ENCODE results near the gene TIAM2.
A peak's percentile ranks its signal among the peaks of the same experiment; 100 is the strongest.

The TIAM2 gene

DNA sequence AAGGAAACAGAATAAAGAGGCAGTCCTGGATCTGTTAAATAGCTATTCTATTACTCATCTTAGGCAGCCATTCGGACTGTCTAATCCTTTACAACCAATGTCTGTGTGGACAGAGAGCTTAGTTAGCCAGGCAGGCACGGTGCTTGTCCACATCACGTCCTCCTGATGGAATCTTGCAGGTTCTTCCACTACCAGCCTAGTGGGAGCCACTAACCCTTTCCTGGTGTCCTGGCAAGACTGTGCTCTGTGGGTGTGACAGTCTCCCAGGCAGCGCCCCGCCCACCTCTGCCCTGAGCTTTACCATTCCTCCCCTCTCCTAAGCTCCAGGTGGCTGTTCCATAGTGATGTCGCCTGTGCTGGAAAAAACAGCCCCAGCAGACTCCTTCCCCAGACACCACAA, 190.4 kb downstream of the TIAM2 start:
- Histone ChIP-seq H2AFZ (ENCODE audit: low read length) (no peak overlapping the region), H3K4me1 (ENCODE audit: insufficient read depth, low read length, severe bottlenecking) (peaks cover 64% of the 10 kb centered on the region)

DNA sequence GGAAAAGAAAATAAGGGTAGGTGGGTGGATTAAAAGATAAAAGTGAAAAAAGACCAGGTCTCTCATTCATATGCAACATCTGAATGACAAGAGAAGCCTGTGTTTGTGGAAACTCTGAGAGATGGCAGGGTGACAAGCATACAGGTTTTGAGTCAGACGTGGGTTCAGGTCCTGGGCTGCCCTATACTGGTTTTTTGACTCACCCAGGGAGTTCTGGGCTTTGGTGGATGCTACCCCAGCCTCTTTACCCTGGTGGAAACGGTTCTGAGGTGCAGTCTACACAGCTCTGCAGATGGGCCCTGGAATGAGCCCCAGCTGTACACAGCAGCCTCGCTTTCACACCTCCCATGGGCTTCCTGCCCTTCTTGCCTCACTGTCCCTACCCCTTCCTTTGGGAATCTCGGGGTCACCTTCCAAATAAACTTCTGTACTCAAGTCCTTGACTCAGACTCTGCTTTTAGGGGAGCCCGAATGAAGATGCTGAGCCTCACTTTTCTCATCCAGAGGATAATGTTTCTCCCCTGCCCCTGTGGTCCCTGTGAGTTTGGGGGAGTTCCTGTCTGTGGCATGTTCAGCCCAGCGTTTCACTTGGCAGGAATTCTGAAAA, 191.0 kb downstream of the TIAM2 start:
- H2AFZ ChIP-seq (ENCODE audit: low read length): no peak overlapping the region
- TF ChIP-seq, protein P1, sequence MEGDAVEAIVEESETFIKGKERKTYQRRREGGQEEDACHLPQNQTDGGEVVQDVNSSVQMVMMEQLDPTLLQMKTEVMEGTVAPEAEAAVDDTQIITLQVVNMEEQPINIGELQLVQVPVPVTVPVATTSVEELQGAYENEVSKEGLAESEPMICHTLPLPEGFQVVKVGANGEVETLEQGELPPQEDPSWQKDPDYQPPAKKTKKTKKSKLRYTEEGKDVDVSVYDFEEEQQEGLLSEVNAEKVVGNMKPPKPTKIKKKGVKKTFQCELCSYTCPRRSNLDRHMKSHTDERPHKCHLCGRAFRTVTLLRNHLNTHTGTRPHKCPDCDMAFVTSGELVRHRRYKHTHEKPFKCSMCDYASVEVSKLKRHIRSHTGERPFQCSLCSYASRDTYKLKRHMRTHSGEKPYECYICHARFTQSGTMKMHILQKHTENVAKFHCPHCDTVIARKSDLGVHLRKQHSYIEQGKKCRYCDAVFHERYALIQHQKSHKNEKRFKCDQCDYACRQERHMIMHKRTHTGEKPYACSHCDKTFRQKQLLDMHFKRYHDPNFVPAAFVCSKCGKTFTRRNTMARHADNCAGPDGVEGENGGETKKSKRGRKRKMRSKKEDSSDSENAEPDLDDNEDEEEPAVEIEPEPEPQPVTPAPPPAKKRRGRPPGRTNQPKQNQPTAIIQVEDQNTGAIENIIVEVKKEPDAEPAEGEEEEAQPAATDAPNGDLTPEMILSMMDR (IDR thresholded peaks at IDR 0.05; ENCODE audit: low read length): no peak
- TF ChIP-seq EZH2 (IDR thresholded peaks at IDR 0.05; ENCODE audit: borderline replicate concordance, low read length): no peak
- no peaks in the 10 kb centered on the region for H3K27me3 ChIP-seq (ENCODE audit: insufficient read depth, low read length)
- no peak overlapping the region; the same call in 1 of the 2 replicates for H3K4me2 ChIP-seq (ENCODE audit: low read length)
- H3K4me3 ChIP-seq (ENCODE audit: low read depth, low read length, poor library complexity, severe bottlenecking): no peak overlapping the region
- no peaks in the 10 kb centered on the region for H3K36me3 ChIP-seq (ENCODE audit: insufficient read depth, low read length)
- H3K4me1 ChIP-seq (ENCODE audit: insufficient read depth, low read length, severe bottlenecking): peaks cover 58% of the 10 kb centered on the region
- H3K9me2 ChIP-seq (ENCODE audit: low read depth, low read length): no peaks in the 10 kb centered on the region
- H3K79me2 ChIP-seq (ENCODE audit: insufficient read depth, low read length): no peaks in the 10 kb centered on the region
- no peaks in the 10 kb centered on the region for H3F3A ChIP-seq (ENCODE audit: insufficient read depth, low read length)
- no peaks in the 10 kb centered on the region for H3K9me3 ChIP-seq (ENCODE audit: low read length)
- H4K20me1 ChIP-seq (ENCODE audit: insufficient read depth, low read length): no peaks in the 10 kb centered on the region
- H3K27ac ChIP-seq (ENCODE audit: low read depth, low read length, poor library complexity, severe bottlenecking): peak overlapping the region; percentile 31
- H3K9ac ChIP-seq (ENCODE audit: low read length): no peak overlapping the region; the same call in 1 of the 2 replicates

More for the DNA sequence above, 190.4 kb downstream of the TIAM2 start:
- H3K9me3 ChIP-seq (ENCODE audit: low read length): no peaks in the 10 kb centered on the region
- no peak overlapping the region for H3K4me3 ChIP-seq (ENCODE audit: low read depth, low read length, poor library complexity, severe bottlenecking)
- TF ChIP-seq EZH2 (IDR thresholded peaks at IDR 0.05; ENCODE audit: borderline replicate concordance, low read length): no peak
- TF ChIP-seq, protein P1 (IDR thresholded peaks at IDR 0.05; ENCODE audit: low read length): no peak
- H3K9me2 ChIP-seq (ENCODE audit: low read depth, low read length): no peaks in the 10 kb centered on the region
- no peaks in the 10 kb centered on the region for H3K79me2 ChIP-seq (ENCODE audit: insufficient read depth, low read length)
- no peaks in the 10 kb centered on the region for H3K27me3 ChIP-seq (ENCODE audit: insufficient read depth, low read length)
- no peak overlapping the region for H3K9ac ChIP-seq (ENCODE audit: low read length)
- H3F3A ChIP-seq (ENCODE audit: insufficient read depth, low read length): no peaks in the 10 kb centered on the region
- no peaks in the 10 kb centered on the region for H4K20me1 ChIP-seq (ENCODE audit: insufficient read depth, low read length)
- H3K27ac ChIP-seq (ENCODE audit: low read depth, low read length, poor library complexity, severe bottlenecking): peak overlapping the region; percentile 31
- H3K4me2 ChIP-seq (ENCODE audit: low read length): no peak overlapping the region; the same call in 1 of the 2 replicates
- no peaks in the 10 kb centered on the region for H3K36me3 ChIP-seq (ENCODE audit: insufficient read depth, low read length)

DNA sequence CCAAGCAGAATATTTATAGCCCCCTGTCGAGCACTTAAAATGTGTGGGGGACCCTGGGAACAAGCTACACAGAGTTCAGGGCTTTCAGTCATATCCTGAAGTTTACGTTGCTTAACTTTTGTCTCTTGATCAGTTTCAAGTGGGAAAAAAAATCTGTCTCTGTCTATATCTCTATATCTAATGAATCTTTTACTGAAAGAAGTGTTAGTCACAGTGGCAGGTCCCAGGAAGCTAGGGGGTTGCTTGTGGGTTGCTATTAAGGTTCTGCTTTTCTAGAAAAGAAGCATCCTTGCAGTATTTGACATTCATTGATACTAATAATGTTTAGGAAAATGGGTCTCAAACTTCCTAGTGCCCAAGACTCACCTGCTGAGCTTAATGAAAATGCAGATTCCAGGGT, 192.0 kb downstream of the TIAM2 start:
- no peaks in the 10 kb centered on the region for H3K27me3 ChIP-seq (ENCODE audit: insufficient read depth, low read length)
- H3F3A ChIP-seq (ENCODE audit: insufficient read depth, low read length): no peaks in the 10 kb centered on the region
- H3K79me2 ChIP-seq (ENCODE audit: insufficient read depth, low read length): no peaks in the 10 kb centered on the region
- no peak overlapping the region for H3K4me3 ChIP-seq (ENCODE audit: low read depth, low read length, poor library complexity, severe bottlenecking)
- no peaks in the 10 kb centered on the region for H3K9me2 ChIP-seq (ENCODE audit: low read depth, low read length)
- TF ChIP-seq, protein P1 (IDR thresholded peaks at IDR 0.05; ENCODE audit: low read length): no peak
- no peak for TF ChIP-seq EZH2 (IDR thresholded peaks at IDR 0.05; ENCODE audit: borderline replicate concordance, low read length)
- H2AFZ ChIP-seq (ENCODE audit: low read length): no peak overlapping the region
- no peak overlapping the region for H3K4me2 ChIP-seq (ENCODE audit: low read length)
- H4K20me1 ChIP-seq (ENCODE audit: insufficient read depth, low read length): no peaks in the 10 kb centered on the region
- H3K9ac ChIP-seq (ENCODE audit: low read length): no peak overlapping the region
- peaks cover 48% of the 10 kb centered on the region for H3K4me1 ChIP-seq (ENCODE audit: insufficient read depth, low read length, severe bottlenecking)
- no peaks in the 10 kb centered on the region for H3K9me3 ChIP-seq (ENCODE audit: low read length)
- no peak overlapping the region for H3K27ac ChIP-seq (ENCODE audit: low read depth, low read length, poor library complexity, severe bottlenecking)
- no peaks in the 10 kb centered on the region for H3K36me3 ChIP-seq (ENCODE audit: insufficient read depth, low read length)

Measured in OCI-LY1 (cell line).